CD4-positive, alpha-beta T cell treated with Interleukin-17A for 4 hours (primary cell): ENCODE results near the gene CDK14.

Source experiments
- DNase-seq: peaks from one replicate; pipeline ENCODE4 v3.0.0-alpha.2; 2020; ENCODE audit warnings: mixed read lengths

CDK14 gene

GRCh38 chr7:90642978-90643377 is 46.9 kb downstream of the CDK14 start:
- DNase-seq, result no peak

- no peak for DNase-seq
Measured at GRCh38 chr7:90645784-90646183, 49.7 kb downstream of the CDK14 start.

GRCh38 chr7:90648107-90648506 is 52.0 kb downstream of the CDK14 start:
- DNase-seq, result no peak

- DNase-seq, result no peak
Measured at GRCh38 chr7:90648834-90649233, 52.7 kb downstream of the CDK14 start.

GRCh38 chr7:90654718-90655427 is 58.8 kb downstream of the CDK14 start:
- no peak for DNase-seq

- no peak for DNase-seq
Measured at GRCh38 chr7:90655566-90655965, 59.4 kb downstream of the CDK14 start.

GRCh38 chr7:90657481-90657880 is 61.4 kb downstream of the CDK14 start:
- no peak for DNase-seq

- no peak for DNase-seq
Measured at GRCh38 chr7:90660100-90660499, 64.0 kb downstream of the CDK14 start.

- no peak for DNase-seq
Measured at GRCh38 chr7:90660819-90661218, 64.7 kb downstream of the CDK14 start.

GRCh38 chr7:90661290-90662151 is 65.4 kb downstream of the CDK14 start:
- no peak for DNase-seq

- DNase-seq, result no peak
Measured at GRCh38 chr7:90663176-90663575, 67.1 kb downstream of the CDK14 start.

- no peak for DNase-seq
Measured at GRCh38 chr7:90666186-90666585, 70.1 kb downstream of the CDK14 start.

- DNase-seq, result no peak
Measured at GRCh38 chr7:90668992-90669391, 72.9 kb downstream of the CDK14 start.

- no peak for DNase-seq
Measured at GRCh38 chr7:90669492-90669891, 73.4 kb downstream of the CDK14 start.

- DNase-seq, result no peak
Measured at GRCh38 chr7:90671571-90671970, 75.5 kb downstream of the CDK14 start.

GRCh38 chr7:90672210-90672609 is 76.1 kb downstream of the CDK14 start:
- DNase-seq, result no peak

- no peak for DNase-seq
Measured at GRCh38 chr7:90674625-90675024, 78.5 kb downstream of the CDK14 start.

- DNase-seq, result no peak
Measured at GRCh38 chr7:90675982-90676381, 79.9 kb downstream of the CDK14 start.

GRCh38 chr7:90677486-90678404 is 81.6 kb downstream of the CDK14 start:
- no peak for DNase-seq

- DNase-seq, result no peak
Measured at GRCh38 chr7:90678986-90679385, 82.9 kb downstream of the CDK14 start.

GRCh38 chr7:90680484-90680883 is 84.4 kb downstream of the CDK14 start:
- no peak for DNase-seq

GRCh38 chr7:90681336-90682022 is 85.4 kb downstream of the CDK14 start:
- no peak for DNase-seq

GRCh38 chr7:90686146-90686545 is 90.0 kb downstream of the CDK14 start:
- no peak for DNase-seq
